Natural killer cell treated with Interleukin-12 subunit alpha and Interleukin-12 subunit beta and Interleukin-15 and Interleukin-18, amount 100 ng/mL, for 72 hours (primary cell): ENCODE results near the gene ANG. TPM values are rescaled to one million over a fixed set of nuclear protein-coding genes. Genes with fewer than 3 reads are reported as not detected.
"Not testable (repeated sequence)": the region's sequence is repeated elsewhere in the genome, so short reads cannot be mapped to it uniquely, and the experiment has no call there.

Experiments used
- ATAC-seq, 2 donors: fragments of 150-1000 bp; cut with Tn5 transposase in 1 of 2; sonication (Bioruptor Pico), chemical (Tn5 transposase) in 1 of 2; 2 replicates each; pipeline ENCODE4 v1.10.0; 2021
- DNase-seq: peaks from one replicate; pipeline ENCODE4 v3.0.0; 2022; ENCODE audit warnings: low spot score
- H3K27ac Mint-ChIP-seq, 2 donors: 1 replicate in 1 of 2; 2 replicates in 1 of 2; pipeline ENCODE4 v1.8.0; 2022; ENCODE audit warnings: mixed read lengths in 2 of 2, mild to moderate bottlenecking in 1 of 2, moderate library complexity in 1 of 2
- H3K27me3 Mint-ChIP-seq, 2 donors: 1 replicate in 1 of 2; 2 replicates in 1 of 2; pipeline ENCODE4 v1.8.0; 2022; ENCODE audit warnings: mixed read lengths in 2 of 2
- H3K36me3 Mint-ChIP-seq: one replicate; pipeline ENCODE4 v1.8.0; 2022; ENCODE audit warnings: mixed read lengths
- H3K4me1 Mint-ChIP-seq, 2 donors: 1 replicate in 1 of 2; 2 replicates in 1 of 2; pipeline ENCODE4 v1.8.0; 2022; ENCODE audit warnings: low read depth in 2 of 2, mixed read lengths in 2 of 2, mild to moderate bottlenecking in 1 of 2
- H3K4me3 Mint-ChIP-seq: one replicate; pipeline ENCODE4 v1.8.0; 2022; ENCODE audit warnings: mixed read lengths
- H3K9me3 Mint-ChIP-seq: 2 replicates; pipeline ENCODE4 v1.8.0; 2022; ENCODE audit warnings: mixed read lengths
- total RNA-seq, 2 donors: library from RNA; stranded (reverse); gene quantifications; one replicate each; pipeline ENCODE4 v1.2.3, GENCODE V29; 2022

The ANG gene
- total RNA-seq, 2 donors from 2014 or later: 0.78 to 1.6 TPM

GRCh38 chr14:20659813-20660395 lies 28.7 kb upstream of the ANG start:
- H3K27me3 Mint-ChIP-seq: peaks cover 54 to 63% of the 10 kb centered on the region in 2 donors

GRCh38 chr14:20661197-20661596 lies 27.4 kb upstream of the ANG start:
- DNase-seq (no peak), ATAC-seq (no peak)
- Mint-ChIP-seq H3K4me1 (peaks cover 23 to 26% of the 10 kb centered on the region in 2 donors), H3K27ac (no peak overlapping the region), H3K36me3 (no peaks in the 10 kb centered on the region), H3K4me3 (no peak overlapping the region), H3K27me3 (peaks cover 47 to 53% of the 10 kb centered on the region in 2 donors), H3K9me3 (no peaks in the 10 kb centered on the region)

More at GRCh38 chr14:20659813-20660395, 28.7 kb upstream of the ANG start:
- no peaks in the 10 kb centered on the region for H3K9me3 Mint-ChIP-seq
- ATAC-seq: no peak
- H3K36me3 Mint-ChIP-seq: no peaks in the 10 kb centered on the region
- H3K4me3 Mint-ChIP-seq: no peak overlapping the region
- no peak overlapping the region for H3K27ac Mint-ChIP-seq
- H3K4me1 Mint-ChIP-seq: peaks cover 23 to 26% of the 10 kb centered on the region in 2 donors
- DNase-seq: no peak

DNA sequence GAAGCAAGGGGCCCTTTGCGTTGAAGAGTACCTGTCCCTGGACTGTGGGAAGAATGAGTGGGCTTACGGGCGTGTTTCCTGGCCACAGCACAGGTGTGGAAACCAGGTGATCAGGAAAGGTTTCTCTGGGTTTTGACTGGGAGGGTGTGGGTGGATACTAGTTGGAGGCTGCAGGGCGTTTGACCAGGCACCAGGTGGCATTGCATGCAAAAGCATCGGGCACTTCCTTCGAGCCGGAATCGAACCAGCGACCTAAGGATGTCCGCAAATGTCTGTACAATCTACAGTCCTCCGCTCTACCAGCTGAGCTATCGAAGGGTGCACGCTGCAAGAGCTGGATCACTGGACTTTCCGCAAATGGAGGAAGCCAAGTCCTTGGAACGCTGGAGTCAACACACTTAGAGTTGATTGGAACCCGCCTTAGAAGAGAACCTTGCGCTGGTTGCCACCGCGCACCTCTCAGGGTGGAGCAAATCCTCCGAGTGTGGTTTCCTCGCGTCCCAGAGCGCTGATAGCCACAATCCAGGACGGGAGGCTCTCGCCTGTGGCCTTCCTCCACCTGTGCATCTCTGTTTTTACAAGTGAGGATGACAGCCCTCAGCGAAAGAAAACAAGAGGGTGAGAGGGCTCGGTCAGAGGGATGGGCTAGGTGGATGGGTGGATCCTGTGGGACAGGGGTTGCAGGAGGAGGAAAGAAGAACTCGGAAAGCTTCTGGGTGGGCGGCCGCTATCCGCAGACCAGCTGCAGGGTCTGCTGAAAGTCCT lies 25.4 kb upstream of the ANG start:
- Mint-ChIP-seq H3K27ac (peak overlapping the region in 1 of 2 donors; percentile 23), H3K36me3 (no peaks in the 10 kb centered on the region), H3K4me3 (peak overlapping the region; percentile 82), H3K27me3 (peaks cover 37 to 39% of the 10 kb centered on the region in 2 donors), H3K9me3 (no peaks in the 10 kb centered on the region), H3K4me1 (peaks cover 24% of the 10 kb centered on the region in 2 donors)
- peak; percentile 65 for DNase-seq
- peak; percentile 85 to 92 for ATAC-seq

- not testable (repeated sequence) for ATAC-seq, H3K27ac Mint-ChIP-seq, DNase-seq, H3K4me3 Mint-ChIP-seq, H3K9me3 Mint-ChIP-seq, H3K36me3 Mint-ChIP-seq
- peaks cover 21 to 29% of the 10 kb centered on the region in 2 donors for H3K27me3 Mint-ChIP-seq
- peaks cover 29 to 30% of the 10 kb centered on the region in 2 donors for H3K4me1 Mint-ChIP-seq
These were observed 22.1 kb upstream of the ANG start for GRCh38 chr14:20666400-20666961.

GRCh38 chr14:20667957-20668356 lies 20.6 kb upstream of the ANG start:
- Mint-ChIP-seq H3K27ac (peak overlapping the region; percentile 47 to 60), H3K4me1 (peaks cover 20% of the 10 kb centered on the region in 2 donors), H3K27me3 (peaks cover 6 to 19% of the 10 kb centered on the region in 2 donors), H3K36me3 (no peaks in the 10 kb centered on the region), H3K4me3 (peak overlapping the region; percentile 40), H3K9me3 (no peaks in the 10 kb centered on the region)
- no peak for DNase-seq
- peak; percentile 77 to 79 for ATAC-seq

GRCh38 chr14:20668969-20669368 lies 19.6 kb upstream of the ANG start:
- H3K9me3 Mint-ChIP-seq: no peaks in the 10 kb centered on the region
- no peaks in the 10 kb centered on the region for H3K36me3 Mint-ChIP-seq
- no peak overlapping the region for H3K27ac Mint-ChIP-seq
- ATAC-seq: no peak
- peaks cover 11 to 12% of the 10 kb centered on the region in 2 donors for H3K4me1 Mint-ChIP-seq
- peaks cover 0 to 13% of the 10 kb centered on the region in 2 donors for H3K27me3 Mint-ChIP-seq
- no peak overlapping the region for H3K4me3 Mint-ChIP-seq
- DNase-seq: no peak

DNA sequence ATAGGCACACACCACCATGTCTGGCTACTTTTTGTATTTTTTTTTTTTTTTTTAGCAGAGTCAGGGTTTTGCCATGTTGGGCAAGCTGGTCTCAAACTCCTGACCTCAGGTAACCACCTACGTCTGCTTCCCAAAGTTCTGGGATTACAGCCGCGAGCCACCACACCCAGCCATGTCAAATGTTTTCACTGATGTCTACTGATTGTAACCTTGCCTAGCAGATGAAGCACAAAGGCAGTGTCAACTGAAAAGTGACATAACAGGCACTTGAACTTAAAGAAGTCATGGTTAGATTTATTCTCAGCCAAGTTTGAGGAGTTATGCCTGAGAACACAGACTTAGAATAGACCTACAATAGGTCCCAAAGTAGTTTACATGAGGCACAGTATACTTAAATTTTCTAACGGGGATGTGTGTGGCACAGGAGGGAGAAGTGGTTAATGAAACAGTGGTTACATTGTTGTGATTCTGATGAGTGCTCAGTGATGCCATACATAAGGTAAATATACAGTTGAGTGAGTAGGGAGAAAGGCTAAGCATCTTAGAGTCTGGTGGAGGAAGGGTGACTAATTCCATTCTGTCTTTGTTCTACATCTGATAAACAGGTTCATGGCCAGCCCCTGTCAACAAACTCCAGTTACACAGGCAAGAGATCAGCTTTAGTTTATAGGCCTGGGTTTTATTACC lies 16.8 kb upstream of the ANG start:
- Mint-ChIP-seq H3K9me3 (no peaks in the 10 kb centered on the region), H3K27ac (no peak overlapping the region)
- no peak for ATAC-seq

GRCh38 chr14:20675669-20676068 lies 12.9 kb upstream of the ANG start:
- Mint-ChIP-seq H3K9me3 (no peaks in the 10 kb centered on the region), H3K27ac (no peak overlapping the region), H3K27me3 (peaks cover 0 to 10% of the 10 kb centered on the region in 2 donors), H3K36me3 (no peaks in the 10 kb centered on the region), H3K4me1 (peaks cover 0 to 4% of the 10 kb centered on the region in 2 donors), H3K4me3 (no peak overlapping the region)
- ATAC-seq: peak in 1 of 2 donors; percentile 70
- DNase-seq: no peak

More for the DNA sequence above, 16.8 kb upstream of the ANG start:
- Mint-ChIP-seq H3K36me3 (no peaks in the 10 kb centered on the region), H3K4me1 (peaks cover 11 to 12% of the 10 kb centered on the region in 2 donors), H3K4me3 (no peak overlapping the region), H3K27me3 (peaks cover 0 to 12% of the 10 kb centered on the region in 2 donors)
- DNase-seq: no peak

DNA sequence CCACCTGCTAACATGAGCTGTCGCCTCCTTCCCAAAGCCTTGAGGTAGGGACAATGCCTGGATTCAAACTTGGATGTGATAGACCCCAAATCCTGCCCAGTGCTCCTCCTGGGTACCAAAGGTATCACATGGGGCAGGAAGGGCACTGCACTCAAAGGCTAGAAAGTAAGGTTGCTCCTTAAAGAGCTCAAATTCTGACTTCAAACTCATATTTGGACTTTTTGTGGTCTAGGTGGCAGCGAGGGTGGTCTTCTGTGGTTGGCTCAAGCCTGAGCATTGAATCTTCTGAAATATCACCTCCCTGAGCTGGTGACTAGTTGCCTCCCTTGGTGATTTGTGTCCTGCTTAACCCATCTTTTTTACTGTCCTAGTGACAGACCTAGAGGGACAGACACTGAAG lies 12.5 kb upstream of the ANG start:
- Mint-ChIP-seq H3K4me1 (peaks cover 0 to 8% of the 10 kb centered on the region in 2 donors), H3K27ac (no peak overlapping the region), H3K36me3 (no peaks in the 10 kb centered on the region), H3K4me3 (no peak overlapping the region), H3K27me3 (peaks cover 0 to 10% of the 10 kb centered on the region in 2 donors), H3K9me3 (no peaks in the 10 kb centered on the region)
- ATAC-seq (peak in 1 of 2 donors; percentile 64), DNase-seq (no peak)

GRCh38 chr14:20679907-20680306 lies 8.7 kb upstream of the ANG start:
- H3K4me3 Mint-ChIP-seq: no peak overlapping the region
- H3K27ac Mint-ChIP-seq: no peak overlapping the region
- no peaks in the 10 kb centered on the region for H3K9me3 Mint-ChIP-seq
- no peaks in the 10 kb centered on the region for H3K36me3 Mint-ChIP-seq
- ATAC-seq (no peak), DNase-seq (no peak)
- H3K4me1 Mint-ChIP-seq: peaks cover 0 to 18% of the 10 kb centered on the region in 2 donors
- H3K27me3 Mint-ChIP-seq: peaks cover 0 to 6% of the 10 kb centered on the region in 2 donors

DNA sequence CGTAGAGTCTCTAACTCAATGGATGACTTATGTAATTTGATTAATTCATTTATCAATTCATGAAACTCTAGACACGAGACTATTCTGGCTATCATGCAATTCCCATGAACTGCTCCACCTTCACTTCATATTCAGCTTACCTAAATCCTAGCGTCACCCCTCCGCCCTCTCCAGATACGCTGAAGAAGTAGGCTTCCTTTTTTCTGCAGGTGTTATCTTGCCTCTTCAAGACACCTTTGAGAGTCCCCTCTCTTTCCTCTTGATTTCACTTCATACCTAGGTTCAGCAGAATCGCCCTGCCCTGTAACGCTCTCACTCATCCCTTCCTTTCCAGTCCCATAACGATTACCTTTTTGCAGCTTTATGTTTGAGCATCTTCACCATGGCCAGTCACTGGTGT lies 8.2 kb upstream of the ANG start:
- Mint-ChIP-seq H3K27me3 (peaks cover 0 to 6% of the 10 kb centered on the region in 2 donors), H3K4me1 (peaks cover 0 to 18% of the 10 kb centered on the region in 2 donors), H3K36me3 (no peaks in the 10 kb centered on the region), H3K27ac (no peak overlapping the region), H3K4me3 (no peak overlapping the region), H3K9me3 (no peaks in the 10 kb centered on the region)
- ATAC-seq (no peak), DNase-seq (no peak)

DNA sequence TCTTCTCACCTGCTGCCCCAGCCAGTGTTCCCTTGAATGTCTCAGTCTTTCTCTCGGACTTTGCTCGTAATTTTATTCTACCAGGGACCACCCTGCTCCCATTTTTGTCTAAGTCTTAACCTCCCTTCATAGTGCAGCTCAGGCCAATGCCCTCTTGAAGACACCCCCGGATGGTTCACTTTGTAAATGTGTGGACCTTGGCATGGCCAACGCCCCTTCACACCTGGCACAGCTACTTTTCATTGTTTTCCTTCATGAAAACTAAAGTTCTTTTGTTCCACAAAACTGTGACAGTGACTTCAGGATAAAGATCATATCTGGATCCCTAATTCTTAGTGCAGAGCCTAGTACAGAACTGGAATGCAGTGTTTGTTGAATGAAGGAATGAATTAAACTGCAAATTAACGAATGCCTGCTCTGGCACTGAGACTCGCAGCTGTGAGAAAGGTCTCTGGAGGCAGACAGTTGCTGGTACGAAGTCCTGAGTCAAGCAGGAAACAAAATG lies 7.7 kb upstream of the ANG start:
- peaks cover 0 to 6% of the 10 kb centered on the region in 2 donors for H3K27me3 Mint-ChIP-seq
- H3K9me3 Mint-ChIP-seq: no peaks in the 10 kb centered on the region
- DNase-seq (no peak), ATAC-seq (peak in 1 of 2 donors; percentile 6)
- no peak overlapping the region for H3K4me3 Mint-ChIP-seq
- no peak overlapping the region for H3K27ac Mint-ChIP-seq
- no peaks in the 10 kb centered on the region for H3K36me3 Mint-ChIP-seq
- peaks cover 0 to 18% of the 10 kb centered on the region in 2 donors for H3K4me1 Mint-ChIP-seq

DNA sequence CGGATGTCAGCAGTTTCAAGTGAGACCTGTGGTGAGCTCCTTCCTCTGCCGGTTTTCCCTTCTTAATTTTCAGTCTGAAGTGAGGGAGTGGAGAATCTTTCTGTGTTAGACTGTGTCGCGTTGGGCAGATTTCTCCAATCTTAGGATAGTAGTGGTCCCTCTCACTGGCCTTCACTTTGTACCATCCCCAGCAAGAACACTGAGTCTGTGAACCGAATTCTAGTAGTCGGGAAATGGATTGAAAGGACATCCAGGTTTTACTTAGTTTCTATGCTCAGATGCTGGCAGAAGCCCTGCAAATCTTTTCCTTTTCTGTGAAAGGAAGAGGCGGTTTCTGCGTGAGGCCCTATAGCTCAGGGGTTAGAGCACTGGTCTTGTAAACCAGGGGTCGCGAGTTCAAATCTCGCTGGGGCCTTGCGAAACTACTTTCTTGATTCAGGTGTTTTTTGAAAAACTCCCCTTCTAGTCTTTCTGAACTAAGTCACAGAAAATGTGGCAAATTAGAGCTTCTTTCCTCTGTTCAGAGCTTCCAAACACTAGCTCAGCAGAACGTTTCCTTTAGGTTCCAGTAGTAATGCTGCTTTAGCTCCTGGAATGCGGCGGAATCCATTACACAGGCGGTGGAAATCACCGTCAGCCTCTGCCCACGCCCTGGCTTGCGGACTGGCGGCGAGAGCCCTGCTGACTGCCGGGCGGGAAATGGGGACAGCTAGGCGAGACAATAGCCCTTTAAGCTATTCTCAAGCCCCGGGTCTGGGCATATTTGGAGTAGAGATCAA lies 7.0 kb upstream of the ANG start:
- peak; percentile 41 to 62 for ATAC-seq
- no peaks in the 10 kb centered on the region for H3K36me3 Mint-ChIP-seq
- H3K9me3 Mint-ChIP-seq: no peaks in the 10 kb centered on the region
- peaks cover 0 to 2% of the 10 kb centered on the region in 2 donors for H3K27me3 Mint-ChIP-seq
- H3K4me3 Mint-ChIP-seq: no peak overlapping the region
- H3K27ac Mint-ChIP-seq: no peak overlapping the region
- H3K4me1 Mint-ChIP-seq: peaks cover 0 to 18% of the 10 kb centered on the region in 2 donors
- DNase-seq: peak; percentile 88
